Keratinocyte (primary cell): ENCODE measurements around the gene SYVN1. TPM values are rescaled to one million over a fixed set of nuclear protein-coding genes. Genes with fewer than 3 reads are reported as not detected.
A peak's percentile ranks its signal among the peaks of the same experiment; 100 is the strongest.

Experiments used
- DNase-seq: peaks from one replicate; pipeline ENCODE4 v3.0.0-alpha.2; 2011; ENCODE audit warnings: low read depth, missing footprints, low spot score
- FAIRE-seq: peaks from 2 replicates; lab custom pipeline; 2011; peaks lifted over from hg19 to GRCh38; lab: Jason Lieb, UNC
- H2AFZ ChIP-seq: 2 replicates; pipeline ENCODE4 v1.6.0; 2012; ENCODE audit warnings: low read length, control low read depth, inconsistent platforms; ENCODE audit not compliant: control insufficient read depth
- H3K27ac ChIP-seq: 2 replicates; pipeline ENCODE4 v1.5.1; 2011; ENCODE audit warnings: low read length; ENCODE audit not compliant: control insufficient read depth, insufficient read depth
- H3K27me3 ChIP-seq: 3 replicates; pipeline ENCODE4 v1.6.0; 2011; ENCODE audit warnings: low read length; ENCODE audit not compliant: control insufficient read depth, insufficient read depth; ENCODE audit errors: extremely low read depth
- H3K36me3 ChIP-seq, 2 experiments: 2 replicates in 1 of 2; 3 replicates in 1 of 2; pipeline ENCODE4 v1.5.1; 2011; ENCODE audit warnings: low read length in 2 of 2, mild to moderate bottlenecking in 1 of 2; ENCODE audit not compliant: control insufficient read depth in 2 of 2, insufficient read depth in 2 of 2; ENCODE audit errors: extremely low read depth in 1 of 2
- H3K4me1 ChIP-seq: 3 replicates; pipeline ENCODE4 v1.5.1; 2011; ENCODE audit warnings: low read length; ENCODE audit not compliant: control insufficient read depth, insufficient read depth; ENCODE audit errors: extremely low read depth
- H3K4me2 ChIP-seq: 3 replicates; pipeline ENCODE4 v1.6.0; 2011; ENCODE audit warnings: low read depth, low read length; ENCODE audit not compliant: control insufficient read depth, insufficient read depth; ENCODE audit errors: extremely low read depth
- H3K4me3 ChIP-seq, 3 experiments: fragments of 200-600 bp in 1 of 3; sonication (generic) in 1 of 3; 2 replicates in 2 of 3; 3 replicates in 1 of 3; pipeline ENCODE4 v1.5.1; 2011 to 2016; ENCODE audit warnings: low read length in 3 of 3, mild to moderate bottlenecking in 3 of 3, control low read depth in 2 of 3, inconsistent platforms in 1 of 3, low read depth in 1 of 3, mixed read lengths in 1 of 3, mixed run types in 1 of 3, moderate library complexity in 1 of 3; ENCODE audit not compliant: control insufficient read depth in 2 of 3, insufficient read depth in 2 of 3; ENCODE audit errors: extremely low read depth in 1 of 3
- H3K79me2 ChIP-seq: 2 replicates; pipeline ENCODE4 v1.6.0; 2012; ENCODE audit warnings: low read length; ENCODE audit not compliant: control insufficient read depth, insufficient read depth
- H3K9ac ChIP-seq: 3 replicates; pipeline ENCODE4 v1.6.0; 2011; ENCODE audit warnings: low read length; ENCODE audit not compliant: control insufficient read depth, insufficient read depth; ENCODE audit errors: extremely low read depth
- H3K9me1 ChIP-seq: 3 replicates; pipeline ENCODE4 v1.6.0; 2011; ENCODE audit warnings: low read length; ENCODE audit not compliant: control insufficient read depth, insufficient read depth; ENCODE audit errors: extremely low read depth
- H3K9me3 ChIP-seq: 2 replicates; pipeline ENCODE4 v1.5.1; 2012; ENCODE audit warnings: low read depth, low read length; ENCODE audit not compliant: control insufficient read depth
- H4K20me1 ChIP-seq: 3 replicates; pipeline ENCODE4 v1.6.0; 2011; ENCODE audit warnings: low read length; ENCODE audit not compliant: control insufficient read depth, insufficient read depth; ENCODE audit errors: extremely low read depth
- EZH2 ChIP-seq: IDR thresholded peaks from one replicate; pipeline ENCODE4 v1.6.1; 2012; ENCODE audit warnings: inconsistent platforms, mild to moderate bottlenecking, low read length, moderate library complexity
- dilution Hi-C: fragments of 300-500 bp; cut with MboI; formaldehyde crosslinking; loops from one replicate; pipeline ENCODE4 v1.7.0; 2020; ENCODE audit warnings: low sequenced_read_pairs; ENCODE audit not compliant: extremely low pct_ligation_motif_present
- polyA plus RNA-seq, 5 experiments: library from polyadenylated mRNA; depleted of rRNA in 3 of 5; stranded (reverse) in 3 of 5; stranded (forward) in 1 of 5; unstranded in 1 of 5; fragments of >200 nt; gene quantifications; 1 replicate in 1 of 5; 2 replicates in 3 of 5; 3 replicates in 1 of 5; pipeline versions ENCODE4 v1.2.1 to v1.2.3, GENCODE V29; 2011 to 2012; ENCODE audit warnings: missing spikeins in 2 of 5, low read depth in 1 of 5, low replicate concordance in 1 of 5
- TF ChIP-seq, protein P1 (sequence below), 3 experiments: IDR thresholded peaks in 1 of 3; conservative IDR thresholded peaks in 1 of 3; optimal IDR thresholded peaks in 1 of 3; 2 replicates in 2 of 3; 3 replicates in 1 of 3; pipeline versions ENCODE3 to v1.5.1; 2011; ENCODE audit warnings: low read length in 3 of 3, mild to moderate bottlenecking in 3 of 3, moderate library complexity in 2 of 3, control low read depth in 1 of 3, inconsistent platforms in 1 of 3; ENCODE audit not compliant: insufficient read depth in 2 of 3; ENCODE audit errors: extremely low read depth in 1 of 3

The SYVN1 gene
- polyA plus RNA-seq, 1 donor (not counting 4 experiments of a cell fraction or from before 2014, with no cell fraction given): 10.8 TPM

DNA sequence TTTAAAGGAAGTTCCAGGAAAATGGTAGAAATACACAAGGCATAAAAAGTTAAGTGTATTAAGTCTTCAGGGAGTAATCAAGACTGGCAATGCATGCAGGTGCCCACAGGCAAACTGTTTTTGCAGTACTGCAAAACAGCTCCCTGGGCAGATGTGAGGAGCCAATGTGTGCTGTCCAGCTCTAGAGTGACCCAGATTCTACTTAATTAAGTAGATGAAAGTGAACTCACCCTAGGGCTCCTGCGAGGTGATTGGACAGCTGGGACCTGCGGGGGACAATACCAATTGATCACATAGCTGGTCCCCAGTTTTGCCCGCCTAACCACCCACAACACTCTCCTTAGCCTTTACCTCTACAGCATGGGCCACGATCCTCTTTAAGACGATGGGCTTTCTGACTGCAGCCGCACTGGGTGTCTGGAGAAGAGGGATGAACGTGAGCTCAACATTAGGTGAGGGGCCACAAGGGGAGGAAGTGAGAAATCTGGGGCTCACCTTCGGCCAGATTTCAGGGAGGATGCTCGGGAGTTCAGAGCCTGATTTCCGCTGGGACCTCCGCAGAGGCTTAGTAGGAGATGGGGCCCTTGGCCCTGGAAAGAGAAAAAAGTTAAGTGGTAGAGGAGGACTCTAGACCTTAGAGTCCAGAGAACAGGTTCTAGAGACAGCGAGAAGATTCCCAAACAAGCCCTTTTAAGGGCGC, 51.0 kb downstream of the SYVN1 start:
- H2AFZ ChIP-seq: peak overlapping the region; percentile 88
- dilution Hi-C loops: no loop called here
- H3K4me1 ChIP-seq: peaks cover 29% of the 10 kb centered on the region
- H4K20me1 ChIP-seq: no peaks in the 10 kb centered on the region
- H3K9me1 ChIP-seq: peaks cover 3% of the 10 kb centered on the region
- peak overlapping the region; percentile 84 for H3K27ac ChIP-seq
- peak overlapping the region; percentile 80 for H3K9ac ChIP-seq
- H3K27me3 ChIP-seq: no peaks in the 10 kb centered on the region
- DNase-seq (no peak), FAIRE-seq (no peak)
- peak overlapping the region; percentile 96 for H3K4me2 ChIP-seq
- no peak for TF ChIP-seq EZH2
- TF ChIP-seq, protein P1, sequence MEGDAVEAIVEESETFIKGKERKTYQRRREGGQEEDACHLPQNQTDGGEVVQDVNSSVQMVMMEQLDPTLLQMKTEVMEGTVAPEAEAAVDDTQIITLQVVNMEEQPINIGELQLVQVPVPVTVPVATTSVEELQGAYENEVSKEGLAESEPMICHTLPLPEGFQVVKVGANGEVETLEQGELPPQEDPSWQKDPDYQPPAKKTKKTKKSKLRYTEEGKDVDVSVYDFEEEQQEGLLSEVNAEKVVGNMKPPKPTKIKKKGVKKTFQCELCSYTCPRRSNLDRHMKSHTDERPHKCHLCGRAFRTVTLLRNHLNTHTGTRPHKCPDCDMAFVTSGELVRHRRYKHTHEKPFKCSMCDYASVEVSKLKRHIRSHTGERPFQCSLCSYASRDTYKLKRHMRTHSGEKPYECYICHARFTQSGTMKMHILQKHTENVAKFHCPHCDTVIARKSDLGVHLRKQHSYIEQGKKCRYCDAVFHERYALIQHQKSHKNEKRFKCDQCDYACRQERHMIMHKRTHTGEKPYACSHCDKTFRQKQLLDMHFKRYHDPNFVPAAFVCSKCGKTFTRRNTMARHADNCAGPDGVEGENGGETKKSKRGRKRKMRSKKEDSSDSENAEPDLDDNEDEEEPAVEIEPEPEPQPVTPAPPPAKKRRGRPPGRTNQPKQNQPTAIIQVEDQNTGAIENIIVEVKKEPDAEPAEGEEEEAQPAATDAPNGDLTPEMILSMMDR (optimal IDR thresholded peaks at IDR 0.05 in 1 of 3, IDR thresholded peaks at IDR 0.05 in 1 of 3, conservative IDR thresholded peaks at IDR 0.05 in 1 of 3; ENCODE audit: extremely low read depth in 1 of 3, insufficient read depth in 2 of 3, low read length in 3 of 3): no peak
- peaks cover 56% of the 10 kb centered on the region for H3K79me2 ChIP-seq
- H3K9me3 ChIP-seq: no peaks in the 10 kb centered on the region
- peak overlapping the region; percentile 72 to 98 (median 82) for H3K4me3 ChIP-seq
- H3K36me3 ChIP-seq: peaks cover 13 to 41% of the 10 kb centered on the region in 2 experiments

DNA sequence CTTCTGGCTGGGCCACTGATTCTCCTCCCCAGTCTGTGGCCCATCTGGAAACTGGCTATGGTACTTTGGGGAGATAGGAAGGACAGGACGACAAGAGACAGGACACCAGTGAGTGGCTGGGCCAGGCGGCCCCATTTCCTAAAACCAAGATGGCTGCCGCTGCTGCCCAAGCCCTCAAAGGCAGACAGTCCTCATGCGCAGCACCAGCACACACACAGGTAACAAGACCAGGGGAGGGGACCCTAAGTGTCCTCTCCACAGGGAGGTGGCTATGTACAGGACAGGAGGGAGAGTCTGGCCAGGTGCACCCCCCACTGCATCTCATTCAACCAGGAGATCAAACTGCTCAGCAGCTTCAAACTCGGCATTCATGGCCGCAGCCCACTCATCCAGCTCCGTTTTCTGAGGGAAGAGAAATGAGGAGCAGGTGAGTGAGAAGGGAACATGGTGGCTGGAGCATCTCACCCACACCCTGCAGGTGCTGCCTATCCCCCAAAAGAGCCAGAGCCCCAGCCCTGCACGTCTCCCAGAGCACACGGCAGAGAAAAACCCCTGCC, 55.5 kb downstream of the SYVN1 start:
- Histone ChIP-seq H3K9me3 (no peaks in the 10 kb centered on the region), H2AFZ (no peak overlapping the region), H3K4me2 (no peak overlapping the region), H3K36me3 (peaks cover 0 to 31% of the 10 kb centered on the region in 2 experiments), H3K27ac (no peak overlapping the region), H4K20me1 (no peaks in the 10 kb centered on the region), H3K27me3 (no peaks in the 10 kb centered on the region), H3K9ac (no peak overlapping the region), H3K4me1 (peaks cover 22% of the 10 kb centered on the region), H3K9me1 (peaks cover 3% of the 10 kb centered on the region), H3K4me3 (no peak overlapping the region), H3K79me2 (peaks cover 46% of the 10 kb centered on the region)
- DNase-seq (no peak), FAIRE-seq (no peak)
- no peak for TF ChIP-seq EZH2
- TF ChIP-seq, protein P1 (optimal IDR thresholded peaks at IDR 0.05 in 1 of 3, IDR thresholded peaks at IDR 0.05 in 1 of 3, conservative IDR thresholded peaks at IDR 0.05 in 1 of 3; ENCODE audit: extremely low read depth in 1 of 3, insufficient read depth in 2 of 3, low read length in 3 of 3): no peak
- dilution Hi-C loops: no loop called here
